ENCODE results near the gene CCL3.

The CCL3 gene

DNA sequence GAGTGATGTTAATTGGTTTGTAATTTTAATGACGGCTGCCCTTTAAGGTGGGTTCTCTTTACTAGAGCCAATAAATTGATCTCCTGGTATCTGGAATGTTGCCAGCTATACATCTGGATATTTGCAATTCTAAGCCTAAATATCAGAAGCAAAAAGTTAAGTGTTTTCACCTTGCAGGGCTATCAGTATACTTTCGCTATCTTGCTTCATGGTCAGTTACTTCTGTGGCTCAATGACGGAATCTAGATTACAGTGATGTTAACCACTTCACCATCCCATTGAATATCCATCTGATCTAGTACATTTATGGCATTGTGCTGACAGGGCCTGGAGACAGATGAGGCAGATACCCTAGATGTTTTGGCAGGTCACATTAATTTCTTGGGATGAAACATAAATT lies 42.0 kb upstream of the CCL3 start:
- TF ChIP-seq, protein P1, sequence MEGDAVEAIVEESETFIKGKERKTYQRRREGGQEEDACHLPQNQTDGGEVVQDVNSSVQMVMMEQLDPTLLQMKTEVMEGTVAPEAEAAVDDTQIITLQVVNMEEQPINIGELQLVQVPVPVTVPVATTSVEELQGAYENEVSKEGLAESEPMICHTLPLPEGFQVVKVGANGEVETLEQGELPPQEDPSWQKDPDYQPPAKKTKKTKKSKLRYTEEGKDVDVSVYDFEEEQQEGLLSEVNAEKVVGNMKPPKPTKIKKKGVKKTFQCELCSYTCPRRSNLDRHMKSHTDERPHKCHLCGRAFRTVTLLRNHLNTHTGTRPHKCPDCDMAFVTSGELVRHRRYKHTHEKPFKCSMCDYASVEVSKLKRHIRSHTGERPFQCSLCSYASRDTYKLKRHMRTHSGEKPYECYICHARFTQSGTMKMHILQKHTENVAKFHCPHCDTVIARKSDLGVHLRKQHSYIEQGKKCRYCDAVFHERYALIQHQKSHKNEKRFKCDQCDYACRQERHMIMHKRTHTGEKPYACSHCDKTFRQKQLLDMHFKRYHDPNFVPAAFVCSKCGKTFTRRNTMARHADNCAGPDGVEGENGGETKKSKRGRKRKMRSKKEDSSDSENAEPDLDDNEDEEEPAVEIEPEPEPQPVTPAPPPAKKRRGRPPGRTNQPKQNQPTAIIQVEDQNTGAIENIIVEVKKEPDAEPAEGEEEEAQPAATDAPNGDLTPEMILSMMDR (IDR thresholded peaks at IDR 0.05; ENCODE audit: low read depth, low read length) = no peak
- no peak overlapping the region for H3K4me3 ChIP-seq (ENCODE audit: low read depth, low read length)
- in situ Hi-C loops (cut with HindIII; ENCODE audit: low sequenced_read_pairs) = no loop called here
- DNase-seq (ENCODE audit: low read depth, low spot score) = no peak

DNA sequence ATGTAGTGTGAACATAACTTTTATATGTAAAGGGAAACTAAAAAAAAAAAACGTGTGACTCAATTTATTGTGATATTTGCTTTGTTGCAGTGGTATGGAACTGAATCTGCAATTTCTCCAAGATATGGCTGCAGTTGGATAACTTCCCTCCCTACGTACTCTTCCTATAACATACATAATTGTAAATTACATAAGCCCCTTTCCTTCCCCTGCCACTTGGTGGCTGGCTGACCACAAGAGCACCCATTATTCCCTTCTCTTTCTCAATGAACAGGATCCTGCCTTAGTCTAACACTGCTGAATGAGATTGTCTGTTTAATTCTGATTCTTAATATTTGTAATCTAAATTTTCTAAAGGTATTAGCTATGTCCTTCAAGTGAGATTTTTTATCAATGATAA lies 41.5 kb upstream of the CCL3 start:
- H3K4me3 ChIP-seq (ENCODE audit: low read depth, low read length) = no peak overlapping the region
- DNase-seq (ENCODE audit: low read depth, low spot score) = no peak
- TF ChIP-seq, protein P1 (IDR thresholded peaks at IDR 0.05; ENCODE audit: low read depth, low read length) = no peak
- in situ Hi-C loops (cut with HindIII; ENCODE audit: low sequenced_read_pairs) = no loop called here

DNA sequence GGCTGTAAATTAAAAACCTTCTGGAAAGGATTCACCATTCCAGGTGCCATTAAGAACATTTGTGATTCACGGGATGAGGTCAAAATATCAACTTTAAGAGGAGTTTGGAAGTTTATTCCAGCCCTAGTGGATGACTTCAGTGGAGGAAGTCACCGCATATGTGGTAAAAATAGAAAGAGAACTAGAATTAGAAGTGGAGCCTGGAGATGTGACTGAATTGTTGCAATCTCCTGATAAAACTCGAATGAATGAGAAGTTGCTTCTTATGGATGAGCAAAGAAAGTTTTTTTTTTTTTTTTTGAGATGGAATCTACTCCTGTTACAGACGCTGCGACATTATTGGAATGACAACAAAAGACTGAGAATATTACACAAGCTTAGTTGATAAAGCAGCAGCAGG lies 40.4 kb upstream of the CCL3 start:
- in situ Hi-C loops (cut with HindIII; ENCODE audit: low sequenced_read_pairs) = no loop called here
- no peak overlapping the region for H3K4me3 ChIP-seq (ENCODE audit: low read depth, low read length)
- TF ChIP-seq, protein P1 (IDR thresholded peaks at IDR 0.05; ENCODE audit: low read depth, low read length) = no peak
- no peak for DNase-seq (ENCODE audit: low read depth, low spot score)

DNA sequence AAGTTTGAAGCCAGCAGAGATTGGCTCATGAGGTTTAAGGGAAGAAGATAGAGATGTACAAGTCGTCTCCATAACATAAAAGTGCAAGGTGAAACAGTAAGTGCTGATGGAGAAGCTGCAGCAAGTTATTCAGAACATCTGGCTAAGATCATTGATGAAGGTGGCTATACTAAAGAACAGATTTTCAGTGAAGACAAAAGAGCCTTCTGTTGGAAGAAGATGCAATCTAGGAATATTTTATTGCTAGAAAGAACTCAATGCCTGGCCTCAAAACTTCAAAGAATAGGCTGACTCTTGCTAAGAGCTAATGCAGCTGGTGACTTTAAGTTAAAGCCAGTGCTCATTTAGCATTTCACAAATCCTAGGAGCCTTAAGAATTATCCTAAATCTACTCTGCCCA lies 39.7 kb upstream of the CCL3 start:
- in situ Hi-C loops (cut with HindIII; ENCODE audit: low sequenced_read_pairs) = no loop called here
- H3K4me3 ChIP-seq (ENCODE audit: low read depth, low read length) = no peak overlapping the region
- TF ChIP-seq, protein P1 (IDR thresholded peaks at IDR 0.05; ENCODE audit: low read depth, low read length) = no peak
- no peak for DNase-seq (ENCODE audit: low read depth, low spot score)

DNA sequence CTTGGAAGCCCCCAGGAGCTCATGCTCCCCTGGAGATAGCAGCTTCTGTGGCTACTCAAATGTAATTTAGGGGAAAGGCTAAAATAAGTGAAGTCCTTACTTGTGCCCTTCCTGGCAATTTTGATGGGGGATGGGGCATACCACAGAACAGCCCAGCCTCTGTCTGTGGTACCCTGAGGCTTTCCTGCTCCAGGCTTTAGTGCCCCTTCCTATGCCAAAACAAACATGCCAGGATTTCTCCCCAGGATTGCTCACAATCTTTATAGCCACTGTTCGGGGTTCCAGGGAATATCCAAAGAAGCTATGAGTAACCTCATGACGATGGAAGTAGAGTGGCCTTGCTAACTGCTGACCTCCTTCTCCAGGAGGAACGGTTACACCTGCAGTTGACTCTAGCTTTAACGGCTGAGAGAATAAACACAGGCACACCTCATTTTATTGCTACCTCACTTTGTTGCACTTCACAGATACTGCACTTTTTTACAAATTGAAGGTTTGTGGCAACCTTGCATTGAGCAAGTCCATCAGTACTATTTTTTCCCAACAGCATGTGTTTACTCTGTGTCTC lies 38.6 kb upstream of the CCL3 start:
- H3K4me3 ChIP-seq (ENCODE audit: low read depth, low read length) = no peak overlapping the region
- in situ Hi-C loops (cut with HindIII; ENCODE audit: low sequenced_read_pairs) = no loop called here
- TF ChIP-seq, protein P1 (IDR thresholded peaks at IDR 0.05; ENCODE audit: low read depth, low read length) = no peak
- DNase-seq (ENCODE audit: low read depth, low spot score) = peak; percentile 77

DNA sequence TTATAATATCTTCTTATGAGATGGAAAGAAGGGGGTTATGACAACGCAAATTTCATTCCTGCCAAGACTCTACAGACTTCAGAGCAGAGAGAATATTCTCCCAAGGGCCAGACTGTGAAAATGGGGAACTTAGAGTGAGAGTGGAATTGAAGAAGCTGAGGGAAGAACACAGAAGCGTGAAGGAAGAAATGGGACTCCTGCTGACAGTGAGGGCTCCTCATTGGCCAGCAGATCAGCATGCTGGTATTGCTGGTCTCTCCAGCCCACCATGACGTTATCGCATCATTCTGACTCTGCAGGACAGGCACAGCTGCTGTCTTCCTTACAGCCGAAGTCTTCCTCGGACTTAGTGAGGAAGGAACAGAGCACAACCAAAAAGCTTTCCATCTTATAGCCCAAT lies 38.0 kb upstream of the CCL3 start:
- TF ChIP-seq, protein P1 (IDR thresholded peaks at IDR 0.05; ENCODE audit: low read depth, low read length) = no peak
- no peak for DNase-seq (ENCODE audit: low read depth, low spot score)
- no peak overlapping the region for H3K4me3 ChIP-seq (ENCODE audit: low read depth, low read length)
- in situ Hi-C loops (cut with HindIII; ENCODE audit: low sequenced_read_pairs) = no loop called here
